Measurements from ENCODE around the gene NFKB1. TPM values are rescaled to one million over a fixed set of nuclear protein-coding genes. Genes with fewer than 3 reads are reported as not detected.
"Not testable (repeated sequence)": the region's sequence is repeated elsewhere in the genome, so short reads cannot be mapped to it uniquely, and the experiment has no call there.

Gene NFKB1
- polyA plus RNA-seq, 12 donors: 16.6 to 26.2 (median 20.1) TPM; not detected in 1

GRCh38 chr4:102564399-102565059 lies 63.4 kb downstream of the NFKB1 start:
- DNase-seq: no peak

GRCh38 chr4:102565696-102566095 lies 64.5 kb downstream of the NFKB1 start:
- DNase-seq: no peak

GRCh38 chr4:102566426-102566825 lies 65.3 kb downstream of the NFKB1 start:
- DNase-seq: no peak

GRCh38 chr4:102567427-102567826 lies 66.3 kb downstream of the NFKB1 start:
- no peak for DNase-seq

GRCh38 chr4:102569200-102569599 lies 68.0 kb downstream of the NFKB1 start:
- no peak for DNase-seq

DNA sequence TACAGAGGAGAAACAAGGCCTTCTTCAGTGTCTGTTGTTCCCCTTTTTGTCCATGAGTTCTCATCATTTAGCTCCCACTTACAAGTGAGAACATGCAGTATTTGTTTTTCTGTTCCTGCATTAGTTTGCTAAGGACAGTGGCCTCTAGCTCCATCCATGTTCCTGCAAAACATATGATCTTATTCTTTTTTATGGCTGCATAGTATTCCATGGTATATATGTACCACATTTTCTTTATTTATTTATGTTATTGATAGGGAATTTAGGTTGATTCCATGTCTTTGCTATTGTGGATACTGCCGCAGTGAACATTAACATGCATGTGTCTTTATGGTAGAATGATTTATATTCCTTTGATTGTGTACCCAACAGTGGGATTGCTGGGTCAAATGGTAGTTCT lies 69.1 kb downstream of the NFKB1 start:
- DNase-seq: not testable (repeated sequence)

DNA sequence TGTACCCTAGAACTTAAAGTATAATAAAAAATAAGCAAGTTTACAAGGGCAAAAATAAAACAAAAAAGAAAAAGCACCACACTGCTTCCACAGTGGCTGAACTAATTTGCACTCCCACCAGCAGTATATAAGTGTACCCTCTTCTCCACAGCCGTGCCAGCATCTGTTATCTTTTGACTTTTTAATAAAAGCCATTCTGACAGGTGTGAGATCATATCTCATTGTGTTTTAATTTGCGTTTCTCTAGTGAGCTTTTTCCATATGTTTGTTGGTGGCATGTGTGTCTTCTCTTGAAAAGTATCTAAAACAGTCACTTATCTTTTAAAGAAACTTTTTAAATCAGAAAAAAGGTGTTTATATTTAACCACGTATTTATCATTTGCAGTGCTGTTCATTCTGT lies 71.3 kb downstream of the NFKB1 start:
- DNase-seq: no peak

- no peak for DNase-seq
These were observed 73.2 kb downstream of the NFKB1 start for GRCh38 chr4:102574317-102574716.

- no peak for DNase-seq
These were observed 74.4 kb downstream of the NFKB1 start for GRCh38 chr4:102575369-102576129.

- no peak for DNase-seq
These were observed 77.1 kb downstream of the NFKB1 start for GRCh38 chr4:102578270-102578669.

- no peak for DNase-seq
These were observed 77.7 kb downstream of the NFKB1 start for GRCh38 chr4:102578819-102579218.

GRCh38 chr4:102579794-102580462 lies 78.8 kb downstream of the NFKB1 start:
- DNase-seq: no peak

GRCh38 chr4:102580463-102580842 lies 79.3 kb downstream of the NFKB1 start:
- DNase-seq: no peak

DNA sequence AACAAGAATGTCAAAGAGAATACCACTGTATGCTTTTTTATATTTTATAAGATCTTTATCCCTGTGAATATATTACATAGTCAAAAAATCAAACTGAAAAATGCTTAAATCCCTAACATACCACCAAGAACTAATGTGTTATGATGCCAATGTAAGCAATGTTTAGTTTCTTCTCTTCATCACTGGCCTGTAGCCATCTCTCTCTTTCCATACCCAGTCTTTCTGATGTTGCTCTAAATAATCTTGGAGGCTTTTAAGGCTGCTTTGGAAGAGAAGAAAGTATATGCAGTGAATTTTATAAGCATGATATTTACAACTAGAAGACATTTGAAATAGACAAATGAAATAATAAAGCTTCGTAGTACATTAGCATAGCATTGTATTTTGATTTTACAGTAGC lies 82.9 kb downstream of the NFKB1 start:
- DNase-seq: no peak

GRCh38 chr4:102585329-102585728 lies 84.2 kb downstream of the NFKB1 start:
- DNase-seq: no peak

- DNase-seq: no peak
These were observed 85.0 kb downstream of the NFKB1 start for GRCh38 chr4:102586002-102586643.

DNA sequence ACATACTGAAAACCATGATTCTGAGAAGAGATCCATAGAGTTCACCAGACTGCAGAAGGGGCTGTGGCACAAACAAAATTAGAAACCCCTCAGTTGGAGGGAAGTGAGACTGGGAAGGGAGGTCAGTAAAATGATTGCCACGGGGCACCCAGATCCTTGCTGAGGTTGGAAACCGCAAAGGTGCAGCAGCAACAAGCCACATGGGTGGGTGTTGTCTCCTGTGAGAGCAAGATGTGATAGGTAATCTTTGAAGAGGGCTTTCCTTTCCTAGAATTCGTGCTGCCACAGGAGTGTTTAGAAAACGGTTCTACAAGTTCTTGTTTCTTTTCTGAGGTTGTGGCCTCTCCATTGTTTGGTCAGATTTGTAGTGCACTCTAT lies 85.5 kb downstream of the NFKB1 start:
- DNase-seq: no peak

DNA sequence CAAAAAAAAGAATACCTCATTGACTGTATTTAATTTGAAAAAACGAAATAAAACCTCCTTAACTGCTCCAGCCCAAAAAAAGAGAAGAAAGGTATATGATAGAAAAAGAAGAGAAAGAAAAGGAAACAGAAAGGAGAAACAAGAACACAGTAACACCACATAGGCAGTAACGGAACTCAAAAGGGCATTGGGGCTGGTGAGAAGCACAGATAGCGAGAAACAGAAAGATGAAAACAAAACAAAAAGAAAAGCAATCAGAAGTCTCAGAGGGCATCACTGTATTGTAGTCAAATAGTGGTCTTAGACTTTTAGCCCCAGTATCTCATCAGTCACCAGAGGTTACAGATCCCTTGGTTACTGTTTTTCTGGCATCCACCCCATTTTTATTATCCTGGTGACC lies 88.6 kb downstream of the NFKB1 start:
- no peak for DNase-seq

DNA sequence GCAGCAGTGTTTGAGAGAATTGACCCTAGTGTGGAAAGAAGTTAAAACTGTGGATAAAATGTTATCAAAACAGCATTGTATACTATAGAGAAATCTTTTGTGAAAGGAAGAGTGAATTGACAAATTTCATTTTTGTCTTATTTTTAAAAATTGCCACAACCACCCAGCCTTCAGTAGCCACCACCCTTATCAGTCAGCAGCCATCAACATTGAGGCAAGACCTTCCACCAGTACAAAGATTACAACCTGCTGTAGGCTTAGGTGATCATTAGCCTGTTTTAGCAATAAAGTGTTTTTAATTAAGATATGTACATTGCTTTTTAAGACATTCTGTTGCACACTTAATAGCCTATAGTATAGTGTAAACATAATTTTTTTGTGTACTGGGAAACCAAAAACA lies 91.1 kb downstream of the NFKB1 start:
- DNase-seq: no peak

GRCh38 chr4:102593147-102593546 lies 92.0 kb downstream of the NFKB1 start:
- DNase-seq: no peak

- DNase-seq: no peak
These were observed 92.8 kb downstream of the NFKB1 start for GRCh38 chr4:102594000-102594399.

DNA sequence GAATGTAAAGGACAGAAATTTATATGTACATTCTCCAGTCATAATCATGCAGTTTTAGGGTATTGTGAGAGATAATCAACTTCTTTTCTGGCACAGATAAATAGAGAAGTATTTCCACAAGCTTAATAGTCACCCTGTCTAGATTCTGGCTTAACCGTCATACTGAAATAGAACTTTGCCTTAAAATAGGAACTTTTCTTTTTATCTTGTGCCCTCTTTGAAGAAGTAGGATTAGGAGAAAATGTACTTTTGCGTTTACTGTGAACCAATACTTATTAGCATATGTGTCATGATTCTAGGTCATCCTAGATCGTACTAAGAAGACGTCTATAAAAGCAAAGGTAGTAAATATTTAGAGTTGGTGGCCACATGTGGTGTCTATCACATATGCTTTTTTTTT lies 95.4 kb downstream of the NFKB1 start:
- DNase-seq: no peak

Measured in muscle of arm (tissue), 12 donors.